Activated CD4-positive, alpha-beta T cell treated with anti-CD3 and anti-CD28 coated beads, Interleukin-2, amount 10 ng/mL, durations not matched to agents 7 days and 5 days (primary cell): Measurements from ENCODE around the gene MUC12. TPM values are rescaled to one million over a fixed set of nuclear protein-coding genes. Genes with fewer than 3 reads are reported as not detected.
"Not testable (repeated sequence)": the region's sequence is repeated elsewhere in the genome, so short reads cannot be mapped to it uniquely, and the experiment has no call there.

Experiments used
- CTCF ChIA-PET: fragments of 350-600 bp; sonication (Branson Sonifier 250); formaldehyde crosslinking; loops from one replicate; lab custom pipeline; 2021; ENCODE audit warnings: antibody characterized with exemption; lab: Charles Lee
- POLR2A ChIA-PET: fragments of 350-600 bp; sonication (Branson Sonifier 250); formaldehyde crosslinking; loops from one replicate; lab custom pipeline; 2021; ENCODE audit warnings: antibody characterized with exemption; lab: Charles Lee
- DNase-seq: peaks from one replicate; pipeline ENCODE4 v3.0.0-alpha.2; 2020
- H3K27ac Mint-ChIP-seq: one replicate; pipeline ENCODE4 v1.8.0; 2021; ENCODE audit warnings: mild to moderate bottlenecking, moderate library complexity, mixed read lengths
- H3K27me3 Mint-ChIP-seq: one replicate; pipeline ENCODE4 v1.8.0; 2021; ENCODE audit warnings: mixed read lengths
- H3K36me3 Mint-ChIP-seq: one replicate; pipeline ENCODE4 v1.8.0; 2021; ENCODE audit warnings: low read depth, mixed read lengths
- H3K4me1 Mint-ChIP-seq: one replicate; pipeline ENCODE4 v1.8.0; 2021; ENCODE audit warnings: mixed read lengths
- H3K4me3 Mint-ChIP-seq: one replicate; pipeline ENCODE4 v1.8.0; 2021; ENCODE audit warnings: mild to moderate bottlenecking, moderate library complexity, mixed read lengths
- H3K9me3 Mint-ChIP-seq: one replicate; pipeline ENCODE4 v1.8.0; 2021; ENCODE audit warnings: mixed read lengths
- total RNA-seq, 2 experiments: library from RNA; stranded (reverse); gene quantifications; one replicate each; pipeline ENCODE4 v1.2.3, GENCODE V29; 2021

MUC12 gene
- total RNA-seq, 2 experiments from 2014 or later = not detected

DNA sequence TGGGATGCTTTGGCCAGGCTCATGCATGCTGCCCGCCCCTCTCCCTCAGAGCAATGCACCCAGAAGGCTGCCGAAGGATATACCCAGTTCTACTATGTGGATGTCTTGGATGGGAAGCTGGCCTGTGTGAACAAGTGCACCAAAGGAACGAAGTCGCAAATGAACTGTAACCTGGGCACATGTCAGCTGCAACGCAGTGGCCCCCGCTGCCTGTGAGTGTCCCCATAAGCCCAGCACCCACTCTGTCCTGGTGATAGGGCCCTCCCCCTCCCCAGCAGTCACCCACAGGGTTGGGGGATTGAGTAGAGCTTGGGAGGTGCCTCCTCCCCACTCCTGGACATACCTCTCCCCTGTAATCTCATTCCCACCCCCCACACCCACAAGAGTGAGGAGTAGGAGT is 43.6 kb downstream of the MUC12 start:
- no peak overlapping the region for H3K27ac Mint-ChIP-seq
- no peak for DNase-seq
- ChIA-PET CTCF (interaction anchor here (1.0 kb wide), 1 partner anchor 55 kb away, joined by 3 read pairs; no protein-coding TSS in a partner anchor), POLR2A (no interaction called here)
- H3K4me3 Mint-ChIP-seq = no peak overlapping the region
- H3K27me3 Mint-ChIP-seq = peaks cover 6% of the 10 kb centered on the region
- no peaks in the 10 kb centered on the region for H3K9me3 Mint-ChIP-seq
- no peaks in the 10 kb centered on the region for H3K36me3 Mint-ChIP-seq
- H3K4me1 Mint-ChIP-seq = peaks cover 17% of the 10 kb centered on the region

DNA sequence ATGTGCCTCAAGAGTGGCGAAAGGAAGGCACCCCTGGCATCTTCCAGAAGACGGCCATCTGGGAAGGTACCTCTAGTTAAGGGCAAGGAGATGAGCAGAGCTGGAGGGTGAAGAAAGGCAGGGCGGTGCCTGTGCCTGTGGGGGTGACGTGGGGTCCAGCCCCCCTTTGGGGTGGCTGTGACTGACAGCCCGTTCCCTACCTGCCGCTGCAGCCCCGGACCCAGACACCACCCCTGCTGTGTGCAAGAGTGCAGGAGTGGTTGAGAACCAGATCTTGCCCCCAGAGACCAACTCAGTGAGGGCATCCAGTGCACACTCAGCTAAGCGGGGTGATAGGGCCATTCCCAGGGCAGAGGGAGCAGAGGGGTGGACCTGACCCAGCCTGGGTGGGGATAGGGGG is 46.3 kb downstream of the MUC12 start:
- POLR2A ChIA-PET = no interaction called here
- CTCF ChIA-PET = no interaction called here
- Mint-ChIP-seq H3K36me3 (no peaks in the 10 kb centered on the region), H3K4me3 (peak overlapping the region; percentile 19), H3K27ac (peak overlapping the region; percentile 69), H3K4me1 (peaks cover 17% of the 10 kb centered on the region), H3K9me3 (no peaks in the 10 kb centered on the region), H3K27me3 (peaks cover 8% of the 10 kb centered on the region)
- no peak for DNase-seq

DNA sequence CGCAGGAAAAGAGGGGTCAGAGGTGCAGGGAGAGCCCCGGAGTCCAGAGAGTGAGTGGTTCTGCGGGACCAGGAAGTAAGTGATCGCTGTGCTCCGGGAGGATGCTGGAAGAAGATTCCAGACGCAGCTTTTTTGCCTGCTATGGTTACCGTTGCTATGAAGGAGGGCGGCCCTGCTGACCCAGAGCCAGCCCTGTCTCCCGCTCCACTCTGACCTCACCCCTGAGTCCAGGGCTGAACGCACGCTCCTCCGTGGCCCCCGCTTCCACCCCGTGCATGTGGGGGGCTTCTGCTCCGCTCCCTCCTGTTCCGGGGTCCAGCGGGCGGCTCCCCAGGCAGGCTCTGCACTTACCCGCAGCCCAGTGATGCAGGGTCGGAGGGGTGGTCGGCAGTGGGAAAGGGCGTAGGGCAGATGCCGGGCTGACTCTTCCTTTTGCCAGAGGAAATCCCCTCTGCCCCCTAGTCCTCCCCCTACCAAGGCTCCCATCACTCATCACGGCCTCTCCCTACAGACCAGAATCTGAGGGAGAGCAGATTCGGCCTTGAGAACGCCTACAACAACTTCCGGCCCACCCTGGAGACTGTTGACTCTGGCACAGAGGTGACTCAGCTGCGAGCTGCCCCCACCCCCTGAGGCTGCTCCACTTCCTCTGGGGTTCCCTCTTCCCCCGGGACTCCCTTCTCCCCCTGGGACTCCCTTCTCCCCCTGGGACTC is 47.9 kb downstream of the MUC12 start:
- Mint-ChIP-seq H3K4me3 (peak overlapping the region; percentile 78), H3K27me3 (peaks cover 8% of the 10 kb centered on the region), H3K27ac (peak overlapping the region; percentile 96), H3K9me3 (no peaks in the 10 kb centered on the region), H3K4me1 (peaks cover 17% of the 10 kb centered on the region), H3K36me3 (no peaks in the 10 kb centered on the region)
- ChIA-PET CTCF (interaction anchor here (1.2 kb wide), 1 partner anchor 10 kb away, joined by 3 read pairs; no protein-coding TSS in a partner anchor), POLR2A (no interaction called here)
- DNase-seq = peak; percentile 78

DNA sequence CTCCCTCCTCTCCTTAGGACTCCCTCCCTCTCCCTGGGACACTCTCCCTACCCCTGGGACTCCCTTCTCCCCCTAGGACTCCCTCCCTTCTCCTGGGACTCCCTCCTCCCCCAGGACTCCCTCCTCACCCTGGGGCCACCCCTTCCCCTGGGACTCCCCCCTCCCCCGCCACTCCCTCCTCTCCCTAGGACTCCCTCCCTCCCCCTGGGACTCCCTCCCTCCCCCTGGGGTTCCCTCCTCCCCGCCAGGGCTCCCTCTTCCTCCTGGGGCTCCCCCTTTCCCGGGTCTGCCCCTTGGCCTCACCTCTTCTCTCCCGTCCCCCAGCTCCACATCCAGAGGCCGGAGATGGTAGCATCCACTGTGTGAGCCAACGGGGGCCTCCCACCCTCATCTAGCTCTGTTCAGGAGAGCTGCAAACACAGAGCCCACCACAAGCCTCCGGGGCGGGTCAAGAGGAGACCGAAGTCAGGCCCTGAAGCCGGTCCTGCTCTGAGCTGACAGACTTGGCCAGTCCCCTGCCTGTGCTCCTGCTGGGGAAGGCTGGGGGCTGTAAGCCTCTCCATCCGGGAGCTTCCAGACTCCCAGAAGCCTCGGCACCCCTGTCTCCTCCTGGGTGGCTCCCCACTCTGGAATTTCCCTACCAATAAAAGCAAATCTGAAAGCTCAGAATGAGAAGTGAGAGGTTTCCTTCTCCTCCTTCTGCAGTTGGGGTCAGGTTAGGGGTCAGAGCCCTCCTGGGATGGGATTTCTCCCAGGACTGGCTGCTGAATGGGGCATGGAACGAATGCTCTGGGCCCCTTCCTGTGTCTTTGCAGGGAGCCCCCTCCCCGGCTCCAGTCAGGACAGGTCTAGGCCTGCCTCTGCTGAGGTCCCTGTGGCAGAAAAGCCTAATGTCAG is 49.2 kb downstream of the MUC12 start:
- no peak for DNase-seq
- peaks cover 8% of the 10 kb centered on the region for H3K27me3 Mint-ChIP-seq
- H3K4me3 Mint-ChIP-seq = no peak overlapping the region
- H3K27ac Mint-ChIP-seq = peak overlapping the region; percentile 78
- ChIA-PET POLR2A (no interaction called here), CTCF (no interaction called here)
- peaks cover 17% of the 10 kb centered on the region for H3K4me1 Mint-ChIP-seq
- no peaks in the 10 kb centered on the region for H3K36me3 Mint-ChIP-seq
- no peaks in the 10 kb centered on the region for H3K9me3 Mint-ChIP-seq

DNA sequence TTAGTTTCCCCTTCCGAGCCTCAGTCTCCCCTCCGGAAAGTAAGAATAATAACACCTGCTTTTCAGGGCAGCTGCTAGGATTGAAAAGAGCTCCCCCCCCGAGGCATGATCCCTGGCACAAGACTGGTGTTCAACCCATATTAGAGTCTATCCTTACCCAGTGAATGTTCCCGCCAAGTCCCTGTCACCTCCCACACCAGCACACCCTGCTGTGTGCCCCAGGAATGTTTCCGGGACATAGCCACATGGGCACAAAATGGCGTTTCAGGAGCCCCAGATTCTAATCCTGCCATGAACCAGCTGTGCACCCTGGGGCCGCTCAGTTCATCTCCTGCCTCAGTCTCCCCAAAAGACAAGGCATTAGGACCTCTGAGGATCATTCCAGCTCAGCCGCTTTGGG is 51.1 kb downstream of the MUC12 start:
- DNase-seq = no peak
- H3K9me3 Mint-ChIP-seq = no peaks in the 10 kb centered on the region
- CTCF ChIA-PET = interaction anchor here (1.0 kb wide), 1 partner anchor 32 kb away, joined by 3 read pairs; no protein-coding TSS in a partner anchor
- H3K4me1 Mint-ChIP-seq = peaks cover 15% of the 10 kb centered on the region
- POLR2A ChIA-PET = no interaction called here
- no peaks in the 10 kb centered on the region for H3K36me3 Mint-ChIP-seq
- peaks cover 6% of the 10 kb centered on the region for H3K27me3 Mint-ChIP-seq
- H3K27ac Mint-ChIP-seq = no peak overlapping the region
- no peak overlapping the region for H3K4me3 Mint-ChIP-seq

DNA sequence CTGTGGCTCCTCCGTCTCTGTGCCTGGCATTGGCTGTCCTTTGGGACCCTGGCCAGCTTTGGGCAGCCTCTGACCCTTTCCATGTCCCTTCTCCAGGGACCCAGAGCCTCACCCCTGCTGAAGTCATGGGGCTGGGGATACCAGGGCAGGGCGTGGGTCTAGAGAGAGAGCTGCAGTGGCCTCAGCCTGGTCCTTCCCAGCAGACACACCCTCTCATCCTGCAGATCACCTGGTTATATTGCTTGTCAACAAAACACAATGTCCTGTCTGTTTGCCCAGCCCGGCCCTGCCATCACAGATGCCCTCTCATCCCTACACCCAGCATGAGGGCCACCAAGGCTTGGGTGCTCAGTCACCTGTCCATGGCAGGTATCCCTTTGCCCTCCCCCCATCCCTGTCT is 52.3 kb downstream of the MUC12 start:
- Mint-ChIP-seq H3K9me3 (no peaks in the 10 kb centered on the region), H3K4me3 (no peak overlapping the region), H3K27ac (peak overlapping the region; percentile 19), H3K27me3 (peaks cover 2% of the 10 kb centered on the region), H3K4me1 (peaks cover 7% of the 10 kb centered on the region), H3K36me3 (no peaks in the 10 kb centered on the region)
- DNase-seq = no peak
- ChIA-PET POLR2A (no interaction called here), CTCF (interaction anchor here (0.5 kb wide), 1 partner anchor 136 kb away, joined by 3 read pairs; no protein-coding TSS in a partner anchor)

DNA sequence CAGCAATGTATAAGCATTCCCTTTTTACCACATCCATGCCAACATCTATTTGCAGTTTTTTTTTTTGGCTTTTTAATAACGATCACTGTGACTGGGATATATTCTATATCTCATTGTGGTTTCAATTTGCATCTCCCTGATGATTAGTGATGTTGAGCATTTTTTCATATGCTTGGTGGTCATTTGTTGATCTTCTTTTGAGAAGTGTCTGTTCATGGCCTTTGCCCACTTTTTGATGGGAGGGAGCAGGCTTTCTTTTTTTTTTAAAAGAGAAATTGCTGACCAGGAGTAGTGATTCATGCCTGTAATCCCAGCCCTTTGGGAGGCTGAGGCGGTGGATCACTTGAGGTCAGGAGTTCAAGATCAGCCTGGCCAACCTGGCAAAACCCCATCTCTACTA is 54.5 kb downstream of the MUC12 start:
- ChIA-PET POLR2A (no interaction called here), CTCF (no interaction called here)
- Mint-ChIP-seq H3K9me3 (no peaks in the 10 kb centered on the region), H3K4me1 (no peaks in the 10 kb centered on the region), H3K36me3 (no peaks in the 10 kb centered on the region), H3K27me3 (peaks cover 2% of the 10 kb centered on the region), H3K4me3 (no peak overlapping the region), H3K27ac (no peak overlapping the region)
- no peak for DNase-seq

DNA sequence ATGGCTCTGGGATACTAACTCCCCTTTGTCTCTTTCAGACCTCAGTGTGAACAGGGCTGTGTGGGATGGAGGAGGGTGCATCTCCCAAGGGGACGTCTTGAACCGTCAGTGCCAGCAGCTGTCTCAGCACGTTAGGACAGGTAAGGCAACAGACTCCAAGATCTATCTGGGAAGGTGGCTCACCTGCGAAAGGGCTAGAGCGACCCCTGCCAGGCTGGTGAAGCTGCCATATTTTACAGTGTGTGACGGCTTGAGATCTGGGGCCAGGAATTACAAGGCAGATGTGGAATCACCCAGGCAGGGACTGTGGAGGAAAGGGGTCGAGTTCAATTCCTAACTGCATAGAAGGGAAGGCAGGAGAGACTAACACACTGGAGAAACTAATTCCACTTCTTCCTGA is 61.7 kb downstream of the MUC12 start:
- no peaks in the 10 kb centered on the region for H3K36me3 Mint-ChIP-seq
- no peaks in the 10 kb centered on the region for H3K4me1 Mint-ChIP-seq
- H3K27me3 Mint-ChIP-seq = peaks cover 2% of the 10 kb centered on the region
- no peaks in the 10 kb centered on the region for H3K9me3 Mint-ChIP-seq
- H3K27ac Mint-ChIP-seq = no peak overlapping the region
- DNase-seq = no peak
- POLR2A ChIA-PET = no interaction called here
- CTCF ChIA-PET = no interaction called here
- H3K4me3 Mint-ChIP-seq = no peak overlapping the region

DNA sequence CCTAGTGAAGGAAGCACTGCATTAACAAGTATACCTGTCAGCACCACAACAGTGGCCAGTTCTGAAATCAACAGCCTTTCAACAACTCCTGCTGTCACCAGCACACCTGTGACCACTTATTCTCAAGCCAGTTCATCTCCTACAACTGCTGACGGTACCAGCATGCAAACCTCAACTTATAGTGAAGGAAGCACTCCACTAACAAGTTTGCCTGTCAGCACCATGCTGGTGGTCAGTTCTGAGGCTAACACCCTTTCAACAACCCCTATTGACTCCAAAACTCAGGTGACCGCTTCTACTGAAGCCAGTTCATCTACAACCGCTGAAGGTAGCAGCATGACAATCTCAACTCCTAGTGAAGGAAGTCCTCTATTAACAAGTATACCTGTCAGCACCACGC is 66.6 kb downstream of the MUC12 start:
- Mint-ChIP-seq H3K36me3 (no peaks in the 10 kb centered on the region), H3K27ac (no peak overlapping the region), H3K4me3 (no peak overlapping the region), H3K27me3 (no peaks in the 10 kb centered on the region), H3K9me3 (no peaks in the 10 kb centered on the region), H3K4me1 (no peaks in the 10 kb centered on the region)
- ChIA-PET POLR2A (no interaction called here), CTCF (no interaction called here)
- no peak for DNase-seq

DNA sequence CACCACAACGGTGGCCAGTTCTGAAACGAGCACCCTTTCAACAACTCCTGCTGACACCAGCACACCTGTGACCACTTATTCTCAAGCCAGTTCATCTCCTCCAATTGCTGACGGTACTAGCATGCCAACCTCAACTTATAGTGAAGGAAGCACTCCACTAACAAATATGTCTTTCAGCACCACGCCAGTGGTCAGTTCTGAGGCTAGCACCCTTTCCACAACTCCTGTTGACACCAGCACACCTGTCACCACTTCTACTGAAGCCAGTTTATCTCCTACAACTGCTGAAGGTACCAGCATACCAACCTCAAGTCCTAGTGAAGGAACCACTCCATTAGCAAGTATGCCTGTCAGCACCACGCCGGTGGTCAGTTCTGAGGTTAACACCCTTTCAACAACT is 71.9 kb downstream of the MUC12 start:
- POLR2A ChIA-PET, CTCF ChIA-PET, H3K9me3 Mint-ChIP-seq, H3K27me3 Mint-ChIP-seq, DNase-seq, H3K36me3 Mint-ChIP-seq, H3K4me3 Mint-ChIP-seq, H3K4me1 Mint-ChIP-seq, H3K27ac Mint-ChIP-seq: not testable (repeated sequence)

DNA sequence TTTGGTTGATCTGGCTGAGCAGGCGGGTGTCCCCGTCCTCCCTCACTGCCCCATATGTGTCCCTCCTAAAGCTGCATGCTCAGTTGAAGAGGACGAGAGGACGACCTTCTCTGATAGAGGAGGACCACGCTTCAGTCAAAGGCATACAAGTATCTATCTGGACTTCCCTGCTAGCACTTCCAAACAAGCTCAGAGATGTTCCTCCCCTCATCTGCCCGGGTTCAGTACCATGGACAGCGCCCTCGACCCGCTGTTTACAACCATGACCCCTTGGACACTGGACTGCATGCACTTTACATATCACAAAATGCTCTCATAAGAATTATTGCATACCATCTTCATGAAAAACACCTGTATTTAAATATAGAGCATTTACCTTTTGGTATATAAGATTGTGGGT is 89.0 kb downstream of the MUC12 start:
- POLR2A ChIA-PET = no interaction called here
- Mint-ChIP-seq H3K27ac (no peak overlapping the region), H3K27me3 (peaks cover 22% of the 10 kb centered on the region)

DNA sequence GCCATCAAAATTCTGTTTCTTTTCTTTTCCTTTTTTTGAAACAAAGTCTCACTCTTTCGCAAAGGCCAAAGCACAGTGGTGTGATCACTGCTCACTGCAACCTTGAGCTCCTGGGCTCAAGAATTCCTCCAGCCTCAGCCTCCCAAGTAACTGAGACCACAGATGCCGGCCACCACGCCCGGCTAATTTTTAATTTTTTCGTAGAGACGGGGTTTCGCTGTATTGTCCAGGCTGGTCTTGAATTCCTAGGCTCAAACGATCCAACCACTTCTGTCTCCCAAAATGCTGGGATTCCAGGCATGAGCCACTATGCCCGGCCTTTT is 90.2 kb downstream of the MUC12 start:
- no peaks in the 10 kb centered on the region for H3K9me3 Mint-ChIP-seq
- POLR2A ChIA-PET = no interaction called here
- H3K4me1 Mint-ChIP-seq = peaks cover 1% of the 10 kb centered on the region
- H3K27ac Mint-ChIP-seq = peak overlapping the region; percentile 38
- no peak for DNase-seq
- H3K36me3 Mint-ChIP-seq = no peaks in the 10 kb centered on the region
- CTCF ChIA-PET = interaction anchor here (0.5 to 2.2 kb wide), 5 partner anchors 12 to 260 kb away, joined by 3 to 10 read pairs (median 4); partner anchors contain the start of gene ACHE
- no peak overlapping the region for H3K4me3 Mint-ChIP-seq
- peaks cover 23% of the 10 kb centered on the region for H3K27me3 Mint-ChIP-seq

More for the DNA sequence above, 89.0 kb downstream of the MUC12 start:
- peaks cover 1% of the 10 kb centered on the region for H3K4me1 Mint-ChIP-seq
- H3K36me3 Mint-ChIP-seq = no peaks in the 10 kb centered on the region
- CTCF ChIA-PET = interaction anchor here (1.0 to 2.2 kb wide), 5 partner anchors 11 to 163 kb away, joined by 3 to 10 read pairs (median 3); partner anchors contain the start of gene ACHE
- DNase-seq = peak; percentile 65
- H3K9me3 Mint-ChIP-seq = no peaks in the 10 kb centered on the region
- H3K4me3 Mint-ChIP-seq = no peak overlapping the region

DNA sequence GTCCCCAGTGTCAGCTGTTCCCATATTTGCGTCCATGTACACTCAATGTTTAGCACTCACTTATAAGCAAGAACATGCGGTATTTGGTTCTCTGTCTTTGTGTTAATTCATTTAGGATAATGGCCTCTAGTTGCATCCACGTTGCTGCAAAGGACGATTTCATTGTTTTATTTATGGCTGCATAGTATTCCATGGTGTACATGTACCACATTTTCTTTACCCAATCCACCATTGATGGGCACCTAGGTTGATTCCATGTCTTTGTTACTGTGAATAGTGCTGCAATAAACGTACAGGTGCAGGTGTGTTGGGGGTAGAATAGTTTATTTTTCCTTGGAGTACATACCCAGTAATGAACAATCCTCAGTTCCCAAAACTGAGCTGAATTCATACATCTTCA is 91.6 kb downstream of the MUC12 start:
- H3K36me3 Mint-ChIP-seq = no peaks in the 10 kb centered on the region
- POLR2A ChIA-PET = no interaction called here

More for the DNA sequence above, 91.6 kb downstream of the MUC12 start:
- CTCF ChIA-PET = interaction anchor here (0.5 to 0.7 kb wide), 3 partner anchors 108 to 464 kb away, joined by 3 to 4 read pairs (median 4); no protein-coding TSS in a partner anchor
- DNase-seq = no peak
- H3K4me3 Mint-ChIP-seq = no peak overlapping the region
- no peak overlapping the region for H3K27ac Mint-ChIP-seq
- no peaks in the 10 kb centered on the region for H3K9me3 Mint-ChIP-seq
- H3K27me3 Mint-ChIP-seq = peaks cover 22% of the 10 kb centered on the region
- peaks cover 1% of the 10 kb centered on the region for H3K4me1 Mint-ChIP-seq
